HG03442 (cell line): Measurements from ENCODE around the gene C4BPB.
A peak's percentile ranks its signal among the peaks of the same experiment; 100 is the strongest.

ENCODE experiments used
- ATAC-seq: cut with Tn5 transposase; IDR thresholded peaks from one replicate; pipeline ENCODE4 v1.9.1; 2021; ENCODE audit warnings: mild to moderate bottlenecking, moderate library complexity; ENCODE audit not compliant: unreplicated experiment

Gene C4BPB

DNA sequence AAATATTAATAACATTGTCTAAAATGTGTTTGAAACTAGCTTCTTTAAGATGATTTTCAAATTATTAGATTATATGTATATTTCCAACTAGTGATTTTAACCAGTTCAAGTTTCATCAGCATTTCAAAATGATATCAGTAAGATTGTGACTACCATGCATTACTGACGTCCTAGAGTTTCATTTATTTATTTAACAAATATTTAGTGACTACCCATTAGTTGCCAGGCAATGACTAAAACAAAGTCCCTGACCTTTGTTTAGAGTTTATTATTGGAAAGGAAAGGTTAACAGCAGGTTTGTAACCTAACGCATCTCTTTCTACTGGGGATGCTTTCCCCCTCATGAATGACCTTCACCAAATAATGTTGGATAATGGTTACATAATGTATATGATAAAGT lies 7.6 kb upstream of the C4BPB start:
- no peak for ATAC-seq

DNA sequence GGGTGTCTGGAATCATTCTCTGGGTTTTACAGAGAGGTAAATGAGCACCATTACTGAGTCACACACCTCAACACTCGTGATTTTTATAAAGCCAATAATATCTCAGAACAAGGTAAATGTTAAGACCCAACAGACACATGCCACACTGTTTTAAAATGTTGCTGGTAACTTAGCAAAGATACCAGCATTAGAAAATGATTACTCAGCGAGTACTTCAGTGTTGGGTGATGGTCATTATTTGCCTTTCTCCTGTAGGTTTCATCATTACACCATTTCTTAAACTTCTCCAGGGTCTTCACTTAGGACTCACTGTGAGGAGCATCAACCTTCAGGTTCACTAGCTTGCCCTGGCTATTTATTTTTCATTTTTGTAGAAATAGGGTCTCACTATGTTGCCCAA lies 6.9 kb upstream of the C4BPB start:
- no peak for ATAC-seq

DNA sequence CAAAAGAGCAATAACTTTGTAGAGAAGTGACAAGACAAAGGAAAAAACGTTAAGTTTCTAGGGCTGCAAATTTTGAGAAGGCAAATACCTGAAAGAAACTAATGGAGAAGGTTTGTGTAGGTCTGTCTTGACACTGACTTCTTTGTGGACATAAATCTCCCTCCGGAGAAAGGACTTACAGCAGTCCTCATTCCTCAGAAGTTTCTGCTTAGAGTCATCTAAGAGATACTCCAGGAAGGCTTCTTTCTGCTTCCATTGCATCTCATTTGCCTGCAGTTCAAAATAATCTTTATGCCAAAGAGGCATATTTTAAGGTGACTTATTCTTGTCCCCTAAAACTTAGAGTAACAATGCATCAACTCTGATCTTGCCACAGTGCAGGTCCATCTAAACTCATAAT lies 4.4 kb upstream of the C4BPB start:
- ATAC-seq, result no peak

DNA sequence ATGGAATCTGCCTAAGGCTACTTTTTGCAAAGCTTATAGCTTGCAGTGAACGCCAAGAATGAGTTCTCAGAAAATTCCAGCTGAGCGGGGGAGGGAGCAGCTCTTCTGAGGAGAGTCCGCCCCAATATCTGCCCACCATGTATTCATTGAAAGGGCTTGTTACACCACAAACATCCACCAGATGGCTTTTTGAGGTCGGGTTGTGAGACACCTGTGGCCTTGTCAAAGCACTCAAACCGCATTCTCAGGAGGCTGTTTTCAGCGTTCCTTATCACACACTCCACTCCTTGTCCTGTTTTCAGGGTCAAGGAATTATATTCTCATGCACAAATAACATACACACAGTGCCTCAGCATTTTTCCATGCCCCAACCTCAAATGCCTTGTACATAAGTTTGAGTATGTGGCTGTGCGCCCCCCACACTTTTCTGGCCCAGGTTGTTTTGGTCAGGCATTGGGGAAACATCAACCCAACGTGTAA lies 3.9 kb upstream of the C4BPB start:
- peak; percentile 64 for ATAC-seq

DNA sequence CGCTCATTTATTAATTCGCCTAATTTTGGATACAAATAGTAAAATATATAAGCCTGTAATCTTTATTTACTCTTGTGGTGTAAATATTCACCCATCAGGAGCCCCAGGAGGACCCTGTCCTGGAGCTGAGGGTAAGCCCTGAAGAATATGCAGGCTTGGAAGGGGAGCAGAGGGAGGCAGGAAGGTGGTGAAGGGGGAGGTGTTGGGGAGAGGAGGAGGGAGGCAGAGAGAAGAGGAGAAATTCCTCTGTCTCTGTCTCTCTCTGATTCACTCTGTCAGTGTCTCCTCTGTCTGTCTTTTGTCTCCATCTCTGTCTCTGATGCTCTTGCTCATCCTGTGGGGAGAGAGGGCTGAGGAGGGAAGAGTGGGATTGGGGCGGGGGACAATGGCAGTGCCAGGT lies 2.8 kb upstream of the C4BPB start:
- no peak for ATAC-seq

DNA sequence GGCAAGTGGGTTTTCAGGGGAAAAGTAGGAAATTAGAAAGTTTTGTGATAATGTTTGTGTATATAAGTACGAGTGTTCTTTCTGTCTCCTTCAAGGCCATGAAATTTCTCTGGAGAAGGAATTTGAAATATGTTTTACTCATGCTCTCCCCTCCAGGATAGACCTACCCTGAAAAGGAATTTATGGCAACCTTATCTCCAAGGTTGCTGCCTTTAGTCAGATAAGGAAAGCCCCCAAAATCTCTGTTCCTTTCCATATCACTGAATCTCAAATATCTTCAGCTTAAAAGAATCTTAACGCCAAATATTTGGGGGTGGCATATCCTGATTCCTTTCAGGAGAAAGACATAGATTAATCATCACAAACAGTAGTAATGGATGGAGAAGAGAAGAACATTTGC lies 499 bp upstream of the C4BPB start:
- ATAC-seq, result no peak

DNA sequence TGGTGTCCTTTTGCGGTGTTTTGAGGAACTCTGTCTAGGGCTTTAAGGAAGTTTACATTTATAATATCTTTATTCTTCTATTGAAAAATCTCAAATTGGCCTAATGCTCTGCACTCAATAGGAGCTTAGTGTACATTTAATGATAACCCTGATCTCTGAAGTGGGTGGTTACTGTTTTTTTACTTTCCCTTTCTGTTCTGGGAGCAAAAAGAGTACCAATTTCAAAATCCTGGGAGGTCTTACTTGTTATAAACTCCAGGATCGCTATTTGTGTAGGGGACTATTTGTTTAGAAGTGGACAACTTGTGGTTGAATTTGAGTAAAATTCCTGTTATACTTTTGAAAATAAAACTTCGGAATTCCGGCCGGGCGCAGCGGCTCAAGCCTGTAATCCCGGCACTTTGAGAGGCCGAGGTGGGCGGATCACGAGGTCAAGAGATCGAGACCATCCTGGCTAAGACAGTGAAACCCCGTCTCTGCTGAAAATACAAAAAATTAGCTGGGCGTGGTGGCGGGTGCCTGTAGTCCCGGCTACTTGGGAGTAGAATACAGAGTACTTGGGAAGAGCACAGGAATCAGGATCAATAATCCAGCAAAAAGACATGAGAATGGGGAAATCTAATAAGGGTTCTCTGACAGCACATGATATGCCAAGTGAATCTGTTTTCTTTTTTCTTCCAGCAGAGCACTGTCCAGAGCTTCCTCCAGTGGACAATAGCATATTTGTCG lies 1.1 kb downstream of the C4BPB start:
- ATAC-seq, result no peak

DNA sequence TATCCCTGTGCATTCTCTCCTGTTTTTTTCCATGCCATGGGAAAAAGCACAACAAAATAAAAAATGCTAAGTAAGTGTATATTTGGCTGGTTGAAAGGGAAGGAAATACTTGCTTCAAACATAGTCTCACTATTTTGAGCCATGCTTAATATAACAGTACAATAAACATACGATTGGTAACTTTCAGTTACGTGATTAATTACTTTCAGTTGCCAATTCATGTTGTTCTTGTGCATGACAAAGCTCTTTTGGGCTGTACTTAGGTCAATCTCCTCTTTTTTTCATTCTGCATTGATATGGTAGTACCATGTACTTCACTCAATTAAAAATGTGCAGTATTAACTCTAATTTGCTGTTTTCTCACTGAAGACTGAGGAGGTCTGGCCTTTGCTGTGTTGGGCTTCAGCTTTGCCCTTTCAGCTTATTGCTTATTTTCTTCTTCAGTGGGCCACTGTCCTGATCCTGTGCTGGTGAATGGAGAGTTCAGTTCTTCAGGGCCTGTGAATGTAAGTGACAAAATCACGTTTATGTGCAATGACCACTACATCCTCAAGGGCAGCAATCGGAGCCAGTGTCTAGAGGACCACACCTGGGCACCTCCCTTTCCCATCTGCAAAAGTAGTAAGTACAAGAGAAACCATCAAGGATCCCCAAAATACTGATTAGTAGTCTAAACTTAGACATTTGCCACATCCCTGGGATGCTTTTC lies 2.7 kb downstream of the C4BPB start:
- no peak for ATAC-seq

DNA sequence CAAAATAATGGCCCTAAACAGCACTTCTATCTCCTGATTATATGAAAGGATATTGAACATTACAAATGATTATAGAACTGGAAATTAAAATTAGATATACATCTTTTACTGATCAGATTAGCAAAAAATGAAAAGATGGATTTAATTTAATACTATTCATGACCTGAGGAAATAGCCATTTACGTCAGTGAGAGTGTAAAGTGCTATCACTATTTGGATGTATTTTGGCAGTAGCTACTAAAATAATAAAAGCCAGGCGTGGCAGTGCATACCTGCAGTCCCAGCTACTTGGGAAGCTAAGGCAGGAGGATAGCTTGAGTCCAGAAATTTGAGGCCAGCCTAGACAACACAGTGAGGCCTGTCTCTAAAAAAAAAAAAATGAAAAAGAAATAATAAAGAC lies 5.3 kb downstream of the C4BPB start:
- no peak for ATAC-seq

DNA sequence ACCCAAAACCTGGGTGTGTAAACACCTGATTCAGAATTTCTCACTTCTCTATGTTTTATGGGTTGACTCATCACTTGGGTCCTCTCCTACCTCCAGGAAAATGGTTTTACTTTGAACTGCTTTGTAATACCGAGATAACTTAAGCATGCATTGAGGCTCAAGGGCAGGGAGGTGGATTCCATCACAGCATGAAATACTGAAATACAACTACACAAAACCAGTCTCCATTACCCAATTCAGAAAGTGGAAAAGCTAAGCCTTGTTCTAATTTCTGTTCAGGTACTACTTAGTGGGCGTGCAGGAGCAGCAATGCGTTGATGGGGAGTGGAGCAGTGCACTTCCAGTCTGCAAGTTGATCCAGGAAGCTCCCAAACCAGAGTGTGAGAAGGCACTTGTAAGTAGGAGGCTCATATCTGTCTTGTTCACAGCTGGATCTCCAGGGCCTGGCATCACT lies 9.2 kb downstream of the C4BPB start:
- ATAC-seq, result peak; percentile 91

DNA sequence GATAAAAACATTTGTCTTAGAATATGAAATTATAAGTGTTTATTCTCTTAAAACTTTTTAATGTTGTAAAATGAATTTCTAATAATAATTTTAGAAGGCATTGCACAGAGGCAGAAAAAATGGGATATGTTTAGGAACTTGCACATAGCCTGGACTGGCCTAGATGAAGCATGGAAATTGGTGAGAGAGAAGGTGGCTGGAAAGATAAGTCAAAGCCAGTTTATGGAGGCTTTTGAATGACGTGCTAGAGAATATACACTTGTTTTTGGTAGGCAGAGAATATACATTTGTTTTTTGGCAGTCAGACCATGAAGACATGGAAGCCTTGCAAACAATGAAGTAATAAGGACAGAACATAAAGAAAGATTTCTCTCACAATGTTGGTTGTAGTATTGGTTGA lies 13.1 kb downstream of the C4BPB start:
- no peak for ATAC-seq

DNA sequence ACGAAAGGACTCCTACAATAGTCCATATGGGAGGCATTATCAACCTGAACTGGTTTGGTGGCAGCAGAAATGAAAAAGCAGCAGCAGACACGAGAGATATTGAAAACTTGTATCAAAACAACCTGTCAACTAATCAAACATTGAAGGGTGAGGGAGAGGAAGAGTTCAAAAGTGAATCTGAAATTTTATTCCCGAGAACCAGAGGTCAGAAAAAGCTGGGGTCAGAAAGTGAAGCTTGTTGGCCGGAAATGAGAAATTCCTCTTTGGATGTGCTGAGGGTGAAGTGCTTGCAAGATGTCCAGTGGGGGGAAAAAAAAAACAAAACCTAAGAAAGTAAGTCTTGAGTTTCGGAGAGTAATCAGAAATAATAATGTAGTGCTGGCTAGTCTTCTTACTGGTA lies 13.5 kb downstream of the C4BPB start:
- no peak for ATAC-seq

DNA sequence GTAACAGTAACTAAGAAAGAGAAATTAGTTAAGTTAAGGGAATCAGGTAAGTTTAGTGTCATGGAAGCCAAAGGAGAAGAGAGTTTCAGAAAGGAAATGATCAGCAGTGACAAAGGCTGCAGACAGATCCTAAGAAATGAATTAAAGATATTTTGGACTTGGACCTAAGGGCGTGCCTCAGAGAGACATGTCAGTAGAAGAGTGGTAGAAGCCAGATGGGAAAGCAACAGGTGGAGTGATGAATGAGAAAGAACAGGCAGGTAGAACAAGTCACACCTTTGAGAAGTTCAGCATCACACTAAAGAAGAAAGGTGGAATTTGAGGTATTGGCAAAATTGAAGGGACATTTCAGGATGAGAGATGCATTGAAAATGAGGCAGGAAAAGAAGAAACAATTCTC lies 14.0 kb downstream of the C4BPB start:
- ATAC-seq, result no peak

DNA sequence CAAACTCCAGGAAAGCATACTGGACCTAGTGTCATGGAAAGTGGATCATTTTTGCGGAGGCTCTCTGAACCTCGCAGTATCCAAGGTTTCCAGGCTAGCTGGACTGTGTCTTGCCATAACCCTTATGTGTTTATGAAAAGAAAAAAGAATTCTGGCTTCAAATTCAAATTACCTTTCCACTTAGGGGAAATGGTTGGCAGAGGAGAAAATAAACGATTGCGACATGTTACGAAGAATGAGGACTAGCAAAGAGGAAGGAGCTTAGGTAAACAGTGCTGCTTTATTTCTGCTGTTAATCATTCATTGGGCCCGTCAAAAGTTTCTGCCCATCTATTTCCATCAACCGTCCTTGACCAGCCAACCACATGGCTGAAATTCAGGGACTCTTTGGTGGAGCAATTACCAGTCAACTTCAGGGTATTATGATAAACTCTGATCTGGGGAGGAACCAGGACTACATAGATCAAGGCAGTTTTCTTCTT lies 15.3 kb downstream of the C4BPB start, which contains the start of gene C4BPA:
TSS of gene C4BPA (plus strand) at position 342 of the 482 bp plus-strand sequence. CDS start 8,793 bp downstream, outside the sequence.
- no peak for ATAC-seq

DNA sequence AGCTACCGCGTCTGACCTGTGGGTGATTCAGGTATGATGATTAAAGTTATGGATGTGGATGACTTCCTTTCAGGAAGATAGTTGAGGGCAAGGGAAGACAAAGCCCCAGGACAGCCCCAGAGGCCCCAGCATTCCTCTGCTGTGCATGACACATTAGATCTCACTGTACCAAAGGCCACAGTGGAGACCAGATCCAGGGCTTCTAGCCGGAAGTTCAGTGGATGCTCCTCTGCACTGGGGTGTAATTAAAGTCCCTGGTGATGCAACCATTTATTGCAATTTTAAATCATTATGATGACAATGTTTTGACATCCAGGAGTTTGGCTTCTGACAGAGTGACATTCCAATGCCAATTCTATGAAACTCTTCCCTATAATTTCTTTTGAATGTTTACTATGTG lies 20.3 kb downstream of the C4BPB start:
- no peak for ATAC-seq

DNA sequence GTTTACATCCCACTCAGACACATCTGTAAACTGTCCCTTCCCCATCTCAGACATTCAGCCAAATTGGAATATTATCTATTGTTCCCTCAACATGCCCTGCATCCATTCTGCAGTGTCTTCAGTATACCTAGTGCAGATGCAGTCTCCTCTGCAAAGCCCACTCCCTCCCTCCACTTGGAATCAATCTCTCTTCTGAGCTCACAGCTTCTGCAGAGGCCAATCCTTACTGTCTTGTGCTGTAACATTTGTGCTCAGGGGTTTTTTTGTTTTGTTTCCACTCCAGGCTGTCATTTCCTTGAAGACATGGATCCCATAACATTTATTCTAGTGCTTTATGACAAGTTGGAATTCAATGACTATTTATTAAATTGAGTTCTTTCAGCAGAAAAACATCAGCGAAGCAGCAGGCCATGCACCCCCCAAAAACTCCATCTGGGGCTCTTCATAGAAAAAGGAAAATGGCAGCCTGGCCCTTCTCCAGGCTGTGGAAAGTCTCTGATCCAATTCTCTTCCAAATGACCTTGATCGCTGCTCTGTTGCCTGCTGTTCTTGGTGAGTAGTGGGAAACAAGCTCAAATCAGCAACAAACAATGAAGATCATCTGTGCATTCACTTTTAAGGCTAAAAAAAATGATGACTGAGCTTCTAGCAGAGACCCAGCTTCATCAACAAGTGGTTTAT lies 24.1 kb downstream of the C4BPB start:
- ATAC-seq, result no peak

DNA sequence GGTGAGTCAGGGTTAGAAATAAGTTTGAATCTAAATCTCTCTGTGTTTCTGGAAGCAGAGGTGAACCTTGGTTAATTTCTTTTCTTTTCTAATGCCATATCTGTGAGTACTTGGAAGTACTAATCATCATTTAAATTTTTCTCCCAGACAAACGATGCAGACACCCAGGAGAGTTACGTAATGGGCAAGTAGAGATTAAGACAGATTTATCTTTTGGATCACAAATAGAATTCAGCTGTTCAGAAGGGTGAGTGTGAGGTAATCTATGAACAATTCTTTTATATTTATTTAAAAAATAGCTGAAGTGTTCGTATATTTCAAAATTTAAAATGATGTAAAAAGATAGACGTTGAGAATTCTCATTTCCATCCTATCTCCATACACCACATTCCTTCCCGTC lies 26.6 kb downstream of the C4BPB start:
- ATAC-seq, result no peak

DNA sequence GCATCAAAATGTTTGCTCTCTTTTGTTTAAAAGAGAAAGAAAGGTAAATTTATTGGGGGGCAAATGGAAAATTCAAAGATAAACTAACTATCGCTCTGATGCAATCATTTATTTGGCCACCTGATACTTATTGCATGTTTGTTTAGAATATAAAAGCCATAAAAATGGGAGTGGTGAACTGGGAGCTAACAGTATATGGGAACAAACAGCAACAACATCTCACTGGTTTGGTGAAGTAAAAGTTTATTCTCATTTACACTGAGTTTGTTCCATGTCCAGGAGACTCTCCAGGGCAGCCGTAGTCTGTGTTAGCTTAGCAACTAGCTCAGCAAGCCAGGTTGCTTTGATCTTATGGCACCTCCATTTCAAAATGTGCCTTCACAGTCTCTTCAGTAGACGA lies 35.7 kb downstream of the C4BPB start:
- ATAC-seq, result no peak

DNA sequence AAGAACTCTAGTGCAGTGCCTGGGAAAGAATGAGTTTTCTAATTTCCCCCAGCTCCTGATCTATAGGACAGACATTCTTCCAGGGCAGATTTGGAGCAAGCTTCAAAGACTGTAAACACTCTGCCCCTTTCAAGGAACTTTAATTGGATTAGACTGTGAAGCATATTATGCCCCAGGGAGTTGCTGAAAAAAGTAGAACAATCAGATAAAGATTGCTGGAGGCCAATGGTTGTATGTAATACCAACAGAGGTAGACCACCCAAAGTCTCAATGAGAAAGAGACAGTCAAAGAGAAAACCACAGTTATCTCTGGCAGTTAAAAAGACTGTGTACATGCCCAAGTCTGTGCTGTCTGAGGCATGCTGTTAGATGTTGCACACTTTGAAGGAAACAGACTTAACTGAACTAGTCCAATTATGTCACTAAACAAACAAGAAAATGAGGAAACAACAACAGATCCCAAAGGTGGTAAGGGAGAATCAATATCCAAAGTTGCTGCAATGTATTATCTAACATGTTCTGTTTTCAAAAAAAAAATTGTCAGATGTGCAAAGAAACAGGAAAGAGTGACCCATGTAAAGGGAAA lies 39.8 kb downstream of the C4BPB start:
- ATAC-seq, result no peak

DNA sequence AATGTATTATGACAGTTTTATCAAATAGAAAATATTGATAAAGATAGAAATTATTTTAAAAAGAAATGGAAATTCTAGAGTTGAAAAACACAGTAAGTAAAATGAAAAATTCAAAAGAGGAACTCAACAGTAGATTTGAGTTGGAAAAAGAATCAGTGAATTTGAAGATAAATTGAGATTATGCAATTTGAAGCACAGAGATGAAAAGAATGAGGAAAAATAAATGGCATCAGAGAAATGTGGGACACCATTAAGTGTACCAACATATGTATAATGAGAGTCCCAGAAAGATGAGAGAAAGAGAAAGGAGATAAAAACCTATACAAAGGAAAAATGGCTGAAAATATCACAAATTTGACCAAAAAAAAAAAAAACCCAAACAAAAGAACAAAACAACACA lies 40.4 kb downstream of the C4BPB start:
- no peak for ATAC-seq
